ENCODE results near the gene GPR82.

DNA sequence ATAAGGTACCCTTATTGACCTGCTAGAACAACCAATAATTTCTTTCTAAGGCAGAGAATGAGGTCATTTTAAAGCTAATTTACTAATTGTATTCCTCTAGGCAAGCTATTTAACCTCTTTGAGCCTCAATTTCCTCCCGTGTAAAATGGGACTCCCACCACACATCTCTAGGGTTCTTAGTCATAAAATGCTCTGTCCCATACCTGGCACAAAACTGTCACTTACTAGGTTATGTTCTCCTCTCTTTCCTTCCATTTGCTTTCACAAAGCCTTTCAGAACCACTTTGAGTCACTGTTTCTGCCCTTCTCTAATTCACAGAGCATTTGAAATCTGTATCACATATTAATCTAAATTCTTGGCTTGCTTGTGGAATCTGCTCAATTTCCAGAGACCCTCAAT lies 2.4 kb upstream of the GPR82 start:
- TF ChIP-seq TCF7L2 (IDR thresholded peaks at IDR 0.05; ENCODE audit: borderline replicate concordance, extremely low read depth, insufficient read depth, insufficient read length) (no peak), POLR2A (IDR thresholded peaks at IDR 0.05; ENCODE audit: borderline replicate concordance, extremely low read depth, insufficient read depth, insufficient read length) (no peak), CBX3 (IDR thresholded peaks at IDR 0.05; ENCODE audit: low read depth) (no peak), POLR2AphosphoS5 (IDR thresholded peaks at IDR 0.05; ENCODE audit: low read depth, low read length) (no peak), EZH2phosphoT487 (IDR thresholded peaks at IDR 0.05; ENCODE audit: borderline replicate concordance) (no peak), SRF (IDR thresholded peaks at IDR 0.05; ENCODE audit: low read depth) (no peak), FOSL1 (IDR thresholded peaks at IDR 0.05; ENCODE audit: low read depth) (no peak), REST (IDR thresholded peaks at IDR 0.05; ENCODE audit: low read depth) (no peak), ZNF274 (IDR thresholded peaks at IDR 0.05; ENCODE audit: low read depth, low read length) (no peak), CEBPB (IDR thresholded peaks at IDR 0.05; ENCODE audit: low read depth) (no peak), EZH2 (IDR thresholded peaks at IDR 0.05) (no peak), EGR1 (IDR thresholded peaks at IDR 0.05; ENCODE audit: low read depth) (no peak)
- TF ChIP-seq, protein P1, sequence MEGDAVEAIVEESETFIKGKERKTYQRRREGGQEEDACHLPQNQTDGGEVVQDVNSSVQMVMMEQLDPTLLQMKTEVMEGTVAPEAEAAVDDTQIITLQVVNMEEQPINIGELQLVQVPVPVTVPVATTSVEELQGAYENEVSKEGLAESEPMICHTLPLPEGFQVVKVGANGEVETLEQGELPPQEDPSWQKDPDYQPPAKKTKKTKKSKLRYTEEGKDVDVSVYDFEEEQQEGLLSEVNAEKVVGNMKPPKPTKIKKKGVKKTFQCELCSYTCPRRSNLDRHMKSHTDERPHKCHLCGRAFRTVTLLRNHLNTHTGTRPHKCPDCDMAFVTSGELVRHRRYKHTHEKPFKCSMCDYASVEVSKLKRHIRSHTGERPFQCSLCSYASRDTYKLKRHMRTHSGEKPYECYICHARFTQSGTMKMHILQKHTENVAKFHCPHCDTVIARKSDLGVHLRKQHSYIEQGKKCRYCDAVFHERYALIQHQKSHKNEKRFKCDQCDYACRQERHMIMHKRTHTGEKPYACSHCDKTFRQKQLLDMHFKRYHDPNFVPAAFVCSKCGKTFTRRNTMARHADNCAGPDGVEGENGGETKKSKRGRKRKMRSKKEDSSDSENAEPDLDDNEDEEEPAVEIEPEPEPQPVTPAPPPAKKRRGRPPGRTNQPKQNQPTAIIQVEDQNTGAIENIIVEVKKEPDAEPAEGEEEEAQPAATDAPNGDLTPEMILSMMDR (IDR thresholded peaks at IDR 0.05 in 2 of 3, conservative IDR thresholded peaks at IDR 0.05 in 1 of 3; ENCODE audit: borderline replicate concordance in 1 of 3, insufficient read depth in 1 of 3, low read depth in 2 of 3, low read length in 2 of 3) = no peak
